OCI-LY3 (cell line): ENCODE measurements around the gene RNFT2.

ENCODE experiments used
- EZH2phosphoT487 ChIP-seq: fragments of 200-600 bp; shearing (Covaris generic); IDR thresholded peaks from 2 replicates; pipeline ENCODE4 v1.6.1; 2018; ENCODE audit warnings: antibody characterized with exemption, mixed run types, low read depth
- TF ChIP-seq, protein P1 (sequence below): fragments of 200-600, 300-600 bp; sonication (generic); IDR thresholded peaks from 2 replicates; pipeline ENCODE4 v1.5.1; 2014; ENCODE audit warnings: antibody characterized with exemption, low read length, low read depth

DNA sequence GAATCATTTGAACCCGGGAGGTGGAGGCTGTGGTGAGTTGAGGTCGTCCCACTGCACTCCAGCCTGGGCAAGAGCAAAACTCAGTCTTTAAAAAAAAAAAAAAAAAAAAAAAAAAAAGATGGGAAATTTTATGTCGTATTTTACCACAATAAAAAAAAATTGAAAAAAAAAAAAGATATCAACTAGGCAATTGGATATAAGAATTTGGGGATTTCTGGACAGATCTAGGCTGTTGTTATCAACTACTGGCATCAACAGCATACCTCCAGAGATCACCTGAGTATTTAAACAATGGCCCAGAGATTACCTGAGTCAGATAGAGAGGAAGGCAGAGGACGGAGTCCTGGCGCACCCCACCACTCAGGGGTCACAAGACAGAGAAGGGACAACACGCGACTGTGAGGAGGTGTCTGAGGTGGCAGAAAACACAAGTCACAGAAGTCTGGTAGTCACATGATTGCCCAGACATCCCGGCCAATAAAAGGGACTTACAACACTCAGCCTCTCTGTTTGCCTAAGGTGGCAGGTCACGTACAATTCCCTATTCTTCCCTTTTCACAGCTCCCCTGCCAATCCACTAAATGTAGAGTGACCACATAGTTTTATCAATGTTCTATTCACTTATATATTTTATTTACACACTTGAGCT, 2.0 kb upstream of the RNFT2 start:
- TF ChIP-seq, protein P1, sequence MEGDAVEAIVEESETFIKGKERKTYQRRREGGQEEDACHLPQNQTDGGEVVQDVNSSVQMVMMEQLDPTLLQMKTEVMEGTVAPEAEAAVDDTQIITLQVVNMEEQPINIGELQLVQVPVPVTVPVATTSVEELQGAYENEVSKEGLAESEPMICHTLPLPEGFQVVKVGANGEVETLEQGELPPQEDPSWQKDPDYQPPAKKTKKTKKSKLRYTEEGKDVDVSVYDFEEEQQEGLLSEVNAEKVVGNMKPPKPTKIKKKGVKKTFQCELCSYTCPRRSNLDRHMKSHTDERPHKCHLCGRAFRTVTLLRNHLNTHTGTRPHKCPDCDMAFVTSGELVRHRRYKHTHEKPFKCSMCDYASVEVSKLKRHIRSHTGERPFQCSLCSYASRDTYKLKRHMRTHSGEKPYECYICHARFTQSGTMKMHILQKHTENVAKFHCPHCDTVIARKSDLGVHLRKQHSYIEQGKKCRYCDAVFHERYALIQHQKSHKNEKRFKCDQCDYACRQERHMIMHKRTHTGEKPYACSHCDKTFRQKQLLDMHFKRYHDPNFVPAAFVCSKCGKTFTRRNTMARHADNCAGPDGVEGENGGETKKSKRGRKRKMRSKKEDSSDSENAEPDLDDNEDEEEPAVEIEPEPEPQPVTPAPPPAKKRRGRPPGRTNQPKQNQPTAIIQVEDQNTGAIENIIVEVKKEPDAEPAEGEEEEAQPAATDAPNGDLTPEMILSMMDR, result no peak
- no peak for TF ChIP-seq EZH2phosphoT487
